Left lobe of liver (tissue), 2 donors: ENCODE measurements around the gene BNIP3. TPM values are rescaled to one million over a fixed set of nuclear protein-coding genes. Genes with fewer than 3 reads are reported as not detected.
A peak's percentile ranks its signal among the peaks of the same experiment; 100 is the strongest.
"Not testable (repeated sequence)": the region's sequence is repeated elsewhere in the genome, so short reads cannot be mapped to it uniquely, and the experiment has no call there.

Experiments
- ATAC-seq: fragments of 200-7000 bp; cut with Tn5 transposase; one replicate; pipeline ENCODE4 v1.9.1; 2020; ENCODE audit warnings: mild to moderate bottlenecking, moderate library complexity
- DNase-seq: peaks from one replicate; pipeline ENCODE4 v3.0.0-alpha.2; 2020; ENCODE audit warnings: low spot score
- total RNA-seq: library from RNA; stranded (reverse); gene quantifications from one replicate; pipeline ENCODE4 v1.2.1, GENCODE V29; 2021
- donor health status: DM: no; HTN: no; CAD: no; lungs with moderate emphysema.
- donor health status: DM: no; HTN: yes; CAD: no.

BNIP3 gene
- total RNA-seq, 1 donor from 2014 or later: 90.4 TPM

GRCh38 chr10:132002004-132002403 lies 20.3 kb upstream of the BNIP3 start:
- DNase-seq: no peak

GRCh38 chr10:132001238-132001972 lies 19.7 kb upstream of the BNIP3 start:
- no peak for ATAC-seq
- no peak for DNase-seq

More at GRCh38 chr10:132002004-132002403, 20.3 kb upstream of the BNIP3 start:
- ATAC-seq: no peak

GRCh38 chr10:131998845-131999681 lies 17.3 kb upstream of the BNIP3 start:
- no peak for DNase-seq
- no peak for ATAC-seq

GRCh38 chr10:131998050-131998844 lies 16.5 kb upstream of the BNIP3 start:
- DNase-seq: no peak
- peak; percentile 49 for ATAC-seq

GRCh38 chr10:131997366-131998049 lies 15.8 kb upstream of the BNIP3 start:
- peak; percentile 87 for DNase-seq
- peak; percentile 67 for ATAC-seq

- ATAC-seq (peak; percentile 86), DNase-seq (peak; percentile 89)
Observed at GRCh38 chr10:131996466-131997365, 15.0 kb upstream of the BNIP3 start.

- DNase-seq: no peak
- no peak for ATAC-seq
Observed at GRCh38 chr10:131994435-131994834, 12.7 kb upstream of the BNIP3 start.

- no peak for DNase-seq
Observed at GRCh38 chr10:131993275-131993674, 11.6 kb upstream of the BNIP3 start.

GRCh38 chr10:131991726-131992125 lies 10.0 kb upstream of the BNIP3 start:
- DNase-seq: no peak
- no peak for ATAC-seq

More at GRCh38 chr10:131993275-131993674, 11.6 kb upstream of the BNIP3 start:
- ATAC-seq: no peak

GRCh38 chr10:131987786-131988185 lies 6.1 kb upstream of the BNIP3 start:
- DNase-seq, ATAC-seq: not testable (repeated sequence)

- DNase-seq, ATAC-seq: not testable (repeated sequence)
Observed at GRCh38 chr10:131987301-131987700, 5.6 kb upstream of the BNIP3 start.

- not testable (repeated sequence) for DNase-seq
Observed at GRCh38 chr10:131986851-131987250, 5.1 kb upstream of the BNIP3 start.

GRCh38 chr10:131983780-131984179 lies 2.1 kb upstream of the BNIP3 start:
- ATAC-seq: no peak

More at GRCh38 chr10:131986851-131987250, 5.1 kb upstream of the BNIP3 start:
- not testable (repeated sequence) for ATAC-seq

GRCh38 chr10:131982796-131983195 lies 1.1 kb upstream of the BNIP3 start:
- DNase-seq: no peak

More at GRCh38 chr10:131983780-131984179, 2.1 kb upstream of the BNIP3 start:
- no peak for DNase-seq

GRCh38 chr10:131982185-131982756 lies 548 bp upstream of the BNIP3 start:
- DNase-seq (no peak), ATAC-seq (no peak)

More at GRCh38 chr10:131982796-131983195, 1.1 kb upstream of the BNIP3 start:
- no peak for ATAC-seq

GRCh38 chr10:131980761-131981428 lies 828 bp downstream of the BNIP3 start:
- DNase-seq: peak; percentile 80
- ATAC-seq: peak; percentile 60

- no peak for ATAC-seq
- no peak for DNase-seq
Observed at GRCh38 chr10:131980321-131980720, 1.4 kb downstream of the BNIP3 start.

- DNase-seq (peak; percentile 70), ATAC-seq (peak; percentile 45)
Observed at GRCh38 chr10:131979821-131980270, 1.9 kb downstream of the BNIP3 start.
